Smooth muscle cell of the brain vasculature (primary cell): ENCODE results near the gene KCTD4.
"Not testable (repeated sequence)": the region's sequence is repeated elsewhere in the genome, so short reads cannot be mapped to it uniquely, and the experiment has no call there.

ENCODE experiments used
- DNase-seq: peaks from one replicate; pipeline ENCODE4 v3.0.0-alpha.2; 2012; ENCODE audit warnings: low read depth, low spot score

The KCTD4 gene

DNA sequence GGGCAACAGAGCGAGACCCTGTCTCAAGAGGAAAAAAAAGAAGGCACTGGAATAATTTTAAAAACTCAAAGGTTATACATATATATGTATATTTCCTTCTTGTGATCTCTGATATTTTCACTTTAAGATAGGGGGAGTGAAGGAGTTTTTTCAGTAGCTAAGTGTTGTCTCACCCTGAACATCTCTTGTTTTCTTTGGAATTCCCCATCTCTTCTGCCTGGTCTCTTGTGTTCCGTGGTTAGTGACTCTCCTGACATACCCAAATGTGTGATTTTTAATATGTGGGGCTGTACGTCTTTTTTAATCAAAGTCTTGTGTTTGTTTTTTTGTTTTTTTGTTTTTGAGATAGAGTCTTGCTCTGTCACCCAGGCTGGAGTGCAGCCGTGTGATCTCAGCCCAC, 15.3 kb upstream of the KCTD4 start:
- DNase-seq: no peak

- DNase-seq: no peak
Measured at GRCh38 chr13:45215392-45216077, 14.7 kb upstream of the KCTD4 start.

DNA sequence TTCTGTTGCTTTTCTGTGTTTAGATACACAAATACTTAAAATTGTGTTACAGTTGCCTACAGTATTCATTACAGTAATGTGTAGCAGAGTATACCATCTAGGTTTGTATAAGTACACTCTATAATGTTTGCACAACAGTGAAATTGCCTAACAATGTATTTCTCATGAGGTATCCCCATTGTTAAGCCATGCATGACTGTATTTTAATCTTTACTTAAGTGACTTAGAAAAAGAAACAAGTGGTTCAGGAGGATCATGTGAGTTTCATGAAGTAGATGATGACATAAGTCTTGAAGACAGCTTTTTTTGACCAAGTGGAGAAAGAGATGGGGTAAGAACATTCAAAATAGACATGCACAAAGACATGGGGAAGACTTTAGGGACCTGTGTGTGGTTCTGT, 8.4 kb upstream of the KCTD4 start:
- DNase-seq: no peak

GRCh38 chr13:45208132-45208531, 7.3 kb upstream of the KCTD4 start:
- DNase-seq: no peak

GRCh38 chr13:45207319-45207718, 6.5 kb upstream of the KCTD4 start:
- no peak for DNase-seq

GRCh38 chr13:45206340-45206739, 5.5 kb upstream of the KCTD4 start:
- no peak for DNase-seq

GRCh38 chr13:45205124-45205523, 4.3 kb upstream of the KCTD4 start:
- DNase-seq: no peak

DNA sequence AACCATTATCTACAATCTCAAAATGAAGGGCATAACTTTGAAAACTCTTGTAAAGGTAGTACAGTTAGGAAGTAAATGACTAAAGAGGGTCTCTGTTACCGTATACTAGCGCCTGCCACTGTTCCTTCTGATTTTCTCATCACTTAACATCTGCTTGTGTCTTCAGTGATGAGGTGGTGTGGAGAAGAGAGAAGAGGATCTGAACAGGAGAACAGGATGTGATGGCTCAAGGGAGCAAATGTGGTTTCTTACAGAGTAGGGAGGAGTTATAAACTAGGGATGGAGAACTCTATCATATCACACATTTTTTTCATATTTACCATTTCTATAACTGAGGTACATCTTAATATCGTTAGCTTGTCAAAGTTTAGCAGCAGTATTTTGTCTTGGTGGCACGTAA, 1.1 kb downstream of the KCTD4 start:
- DNase-seq: no peak

DNA sequence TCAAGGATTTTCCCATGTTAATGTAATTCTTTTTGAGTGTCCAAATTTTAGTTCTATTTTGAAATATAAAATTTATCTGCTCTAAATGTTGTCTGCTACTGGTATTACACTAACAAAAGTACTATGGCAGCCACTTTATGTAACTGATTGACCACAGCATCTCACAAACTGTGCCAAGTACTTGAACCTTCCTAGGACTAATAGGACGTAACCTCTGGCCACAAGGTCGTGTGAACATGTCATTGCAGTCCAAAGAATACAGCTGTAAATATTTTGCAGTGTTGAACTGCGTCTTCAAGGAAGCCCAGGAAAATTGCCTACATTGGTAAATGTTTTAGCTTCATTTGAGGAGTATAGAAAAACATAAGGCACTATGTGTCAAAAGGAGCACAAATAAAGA, 1.9 kb downstream of the KCTD4 start:
- no peak for DNase-seq

- no peak for DNase-seq
Measured at GRCh38 chr13:45198041-45198440, 2.8 kb downstream of the KCTD4 start.

- DNase-seq: no peak
Measured at GRCh38 chr13:45196622-45197021, 4.2 kb downstream of the KCTD4 start.

DNA sequence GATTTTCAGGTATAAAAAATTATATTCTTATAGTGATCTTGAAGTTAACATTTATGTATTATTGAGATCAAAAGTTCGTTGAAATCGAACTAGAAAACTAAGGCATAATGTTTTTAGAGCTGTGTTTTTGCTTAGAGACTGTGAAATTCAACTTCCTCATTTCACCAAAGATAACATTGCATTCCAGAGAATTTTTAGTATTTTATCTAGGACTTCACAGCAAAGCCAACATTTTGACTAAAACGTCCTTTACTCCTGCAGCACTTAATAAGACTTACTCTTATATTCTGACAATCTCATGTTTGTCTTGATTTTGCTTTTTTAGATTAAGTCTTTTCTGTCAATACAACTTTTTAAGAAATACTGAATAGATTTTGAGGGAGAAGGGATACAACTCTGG, 4.7 kb downstream of the KCTD4 start:
- no peak for DNase-seq

GRCh38 chr13:45195421-45195820, 5.4 kb downstream of the KCTD4 start:
- DNase-seq: no peak

DNA sequence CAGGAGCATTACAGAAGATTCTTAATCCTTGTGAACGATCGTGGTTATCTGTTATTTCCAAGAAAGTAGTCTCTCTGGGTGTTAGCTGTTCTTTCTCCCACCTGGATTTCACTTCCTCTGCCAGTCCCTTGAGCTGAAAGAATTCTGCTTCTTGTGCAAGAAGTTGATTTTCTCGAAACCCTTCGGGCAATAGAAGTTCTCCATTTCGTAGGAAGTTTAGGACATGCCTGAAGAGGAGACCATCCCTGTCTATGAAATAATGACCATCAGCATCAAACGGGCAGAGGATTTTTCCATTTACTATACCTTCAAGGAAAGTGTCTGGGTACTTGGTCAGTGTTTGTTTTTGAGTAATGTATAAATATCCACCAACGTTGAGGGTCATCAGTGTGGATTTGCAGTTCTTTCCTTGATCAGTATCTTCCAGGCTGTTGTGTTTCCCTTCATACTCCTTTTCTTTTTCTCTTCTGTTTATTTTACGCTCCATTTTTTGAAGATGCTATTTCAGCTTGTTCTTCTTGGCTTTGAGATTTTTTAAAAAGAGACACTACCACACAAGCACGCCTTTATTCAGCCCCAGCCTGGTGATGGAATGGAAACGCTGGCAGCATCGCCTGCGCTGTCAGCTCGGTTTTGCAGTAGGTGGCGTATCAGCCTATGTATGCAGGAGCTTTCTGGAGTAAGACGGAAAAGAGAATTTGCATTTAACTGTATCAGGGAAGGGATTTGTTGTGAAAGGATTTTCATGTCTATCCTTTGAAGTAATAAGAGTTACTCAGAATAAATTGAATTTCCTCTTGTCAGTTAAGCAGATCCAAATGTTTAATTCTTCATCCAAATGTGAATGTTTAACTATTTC, 6.5 kb downstream of the KCTD4 start:
- no peak for DNase-seq

DNA sequence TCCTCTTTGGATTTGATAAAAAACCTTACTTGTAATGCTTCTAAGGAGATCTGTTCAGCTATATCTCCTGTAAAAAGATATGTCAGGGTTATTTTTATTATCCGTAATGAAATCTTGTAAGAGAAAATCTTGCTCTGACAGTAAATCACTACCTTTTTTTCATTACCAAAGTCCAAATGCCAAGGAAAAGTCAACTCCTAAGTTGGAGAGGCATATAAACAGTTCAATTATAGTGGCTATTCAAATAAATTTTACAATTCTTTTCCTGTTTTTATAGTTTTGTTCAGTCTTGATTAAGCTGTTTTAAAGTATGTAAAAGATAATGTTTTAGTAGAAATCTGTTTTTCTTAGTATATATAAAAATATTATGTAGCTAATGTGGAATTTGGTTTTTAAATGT, 9.0 kb downstream of the KCTD4 start:
- DNase-seq: no peak

GRCh38 chr13:45189511-45189910, 11.3 kb downstream of the KCTD4 start:
- DNase-seq: not testable (repeated sequence)

DNA sequence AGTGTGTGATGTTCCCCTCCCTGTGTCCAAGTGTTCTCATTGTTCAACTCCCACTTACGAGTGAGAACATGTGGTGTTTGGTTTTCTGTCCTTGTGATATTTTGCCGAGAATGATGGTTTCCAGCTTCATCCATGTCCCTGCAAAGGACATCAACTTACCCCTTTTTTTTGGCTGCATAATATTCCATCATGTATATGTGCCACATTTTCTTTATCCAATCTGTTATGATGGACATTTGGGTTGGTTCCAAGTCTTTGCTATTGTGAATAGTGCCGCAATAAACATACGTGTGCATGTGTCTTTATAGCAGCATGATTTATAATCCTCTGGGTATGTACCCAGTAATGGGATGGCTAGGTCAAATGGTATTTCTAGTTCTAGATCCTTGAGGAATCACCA, 11.8 kb downstream of the KCTD4 start:
- not testable (repeated sequence) for DNase-seq

GRCh38 chr13:45185286-45185685, 15.6 kb downstream of the KCTD4 start:
- DNase-seq: no peak

DNA sequence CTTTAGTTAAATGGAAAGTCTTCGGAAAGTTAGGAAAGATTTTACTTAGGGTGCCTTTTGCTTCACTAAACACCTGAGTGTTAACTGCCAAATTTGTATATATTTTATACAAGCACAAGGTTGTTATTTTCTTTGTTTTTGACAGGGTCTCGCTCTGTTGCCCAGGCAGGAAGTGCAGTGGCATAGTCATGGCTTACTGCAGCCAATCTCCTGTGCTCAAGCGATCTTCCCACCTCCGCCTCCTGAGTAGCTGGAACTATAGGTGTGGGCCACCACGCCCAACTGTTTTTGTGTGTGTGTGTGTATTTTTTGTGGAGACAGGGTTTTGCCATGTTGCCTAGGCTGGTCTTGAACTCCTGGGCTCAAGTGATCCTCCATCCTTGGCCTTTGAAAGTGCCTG, 16.2 kb downstream of the KCTD4 start:
- no peak for DNase-seq

- DNase-seq: no peak
Measured at GRCh38 chr13:45180713-45181601, 19.9 kb downstream of the KCTD4 start.

DNA sequence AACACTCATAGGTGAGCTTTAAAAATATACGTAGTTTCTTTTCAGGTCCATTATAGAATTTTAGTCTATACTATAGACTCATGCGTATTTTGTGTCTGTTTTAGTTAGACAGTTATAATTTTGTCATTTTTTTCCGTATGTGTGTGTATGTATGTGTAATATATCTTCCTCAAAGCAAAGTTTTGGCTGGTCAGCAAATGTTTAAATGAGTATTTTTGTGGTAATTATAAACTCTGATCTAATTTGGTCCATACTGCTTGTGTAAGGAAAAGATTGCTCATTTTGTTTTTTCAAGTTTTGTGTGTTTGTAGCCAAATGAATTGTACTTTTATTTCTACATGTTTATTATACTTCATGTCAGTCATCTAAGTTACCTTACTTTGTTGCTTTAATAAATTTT, 20.5 kb downstream of the KCTD4 start:
- DNase-seq: no peak

DNA sequence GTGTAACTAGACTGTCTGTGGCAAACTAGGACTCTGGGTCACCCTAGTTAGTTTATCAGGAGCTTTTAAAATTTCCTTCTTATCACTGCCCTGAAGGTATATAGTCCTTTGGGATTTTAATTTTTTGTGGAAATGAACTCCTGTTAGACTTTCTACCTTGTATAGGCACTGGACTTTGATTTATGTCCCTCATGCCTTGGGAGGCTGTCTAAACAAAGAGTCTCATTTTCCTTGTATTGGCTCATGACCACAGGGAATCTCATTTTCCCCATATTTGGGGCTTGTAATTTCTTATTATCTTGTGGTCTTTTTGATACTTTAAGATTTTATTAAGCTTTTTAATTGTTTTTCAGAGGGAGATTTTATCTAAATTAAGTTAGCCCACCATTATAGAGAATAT, 21.4 kb downstream of the KCTD4 start:
- no peak for DNase-seq
